ENCODE data around the gene ACTN4.

The ACTN4 gene

GRCh38 chr19:38679839-38680238 is 32.4 kb downstream of the ACTN4 start:
- no peak for DNase-seq

GRCh38 chr19:38682195-38682867 is 34.9 kb downstream of the ACTN4 start:
- no peak for DNase-seq

- DNase-seq: no peak
Observed at GRCh38 chr19:38682872-38683392, 35.5 kb downstream of the ACTN4 start.

- peak; percentile 60 for DNase-seq
Observed at GRCh38 chr19:38683393-38684077, 36.1 kb downstream of the ACTN4 start.

GRCh38 chr19:38684078-38684861 is 36.8 kb downstream of the ACTN4 start:
- DNase-seq: no peak

GRCh38 chr19:38684862-38685665 is 37.6 kb downstream of the ACTN4 start:
- no peak for DNase-seq

GRCh38 chr19:38685666-38686529 is 38.4 kb downstream of the ACTN4 start:
- DNase-seq: no peak

GRCh38 chr19:38686530-38686888 is 39.1 kb downstream of the ACTN4 start:
- DNase-seq: no peak

GRCh38 chr19:38687837-38688378 is 40.5 kb downstream of the ACTN4 start:
- no peak for DNase-seq

- DNase-seq: no peak
Observed at GRCh38 chr19:38690146-38690545, 42.7 kb downstream of the ACTN4 start.

GRCh38 chr19:38690832-38691231 is 43.4 kb downstream of the ACTN4 start:
- DNase-seq: no peak

- DNase-seq: no peak
Observed at GRCh38 chr19:38691938-38692457, 44.5 kb downstream of the ACTN4 start.

- DNase-seq: no peak
Observed at GRCh38 chr19:38692458-38693379, 45.3 kb downstream of the ACTN4 start.

GRCh38 chr19:38693380-38694223 is 46.2 kb downstream of the ACTN4 start:
- peak; percentile 34 for DNase-seq

- no peak for DNase-seq
Observed at GRCh38 chr19:38695317-38695683, 47.9 kb downstream of the ACTN4 start.

GRCh38 chr19:38695832-38696728 is 48.6 kb downstream of the ACTN4 start:
- no peak for DNase-seq

GRCh38 chr19:38696729-38697055 is 49.2 kb downstream of the ACTN4 start:
- DNase-seq: no peak

GRCh38 chr19:38697197-38697596 is 49.7 kb downstream of the ACTN4 start:
- DNase-seq: no peak

All from activated CD8-positive, alpha-beta memory T cell treated with anti-CD3 and anti-CD28 coated beads, Interleukin-2, amount 50 U/mL, for 4 hours (primary cell).